Sigmoid colon (tissue), 7 donors: ENCODE data around the gene NAT16. TPM values are rescaled to one million over a fixed set of nuclear protein-coding genes. Genes with fewer than 3 reads are reported as not detected.
"Not testable (repeated sequence)": the region's sequence is repeated elsewhere in the genome, so short reads cannot be mapped to it uniquely, and the experiment has no call there.

Experiments
- DNase-seq: peaks from one replicate; pipeline ENCODE4 v3.0.0-alpha.2; 2019
- H3K27ac ChIP-seq, 4 donors: fragments of 200-600 bp; sonication (generic); one replicate each; pipeline ENCODE4 v1.5.1; 2016 to 2019; ENCODE audit warnings: mild to moderate bottlenecking in 1 of 4
- H3K27me3 ChIP-seq, 3 donors: fragments of 200-600 bp; sonication (generic); one replicate each; pipeline ENCODE4 v1.5.1; 2019; ENCODE audit warnings: mild to moderate bottlenecking in 1 of 3
- H3K36me3 ChIP-seq, 4 donors: fragments of 200-600 bp; sonication (generic); one replicate each; pipeline ENCODE4 v1.5.1; 2016 to 2019
- H3K4me1 ChIP-seq, 4 donors: fragments of 200-600 bp; sonication (generic); one replicate each; pipeline ENCODE4 v1.5.1; 2017 to 2019
- H3K4me3 ChIP-seq, 4 donors: fragments of 200-600 bp; sonication (generic); one replicate each; pipeline ENCODE4 v1.5.1; 2017 to 2019; ENCODE audit warnings: mild to moderate bottlenecking in 2 of 4, moderate library complexity in 1 of 4
- H3K9me3 ChIP-seq, 4 donors: fragments of 200-600 bp in 3 of 4; sonication (generic) in 3 of 4; one replicate each; pipeline versions ENCODE4 v1.5.1 to v1.6.1; 2013 to 2019
- EP300 ChIP-seq, 4 donors: sonication (generic); formaldehyde crosslinking; IDR thresholded peaks; one replicate each; pipeline ENCODE4 v1.6.1; 2017; ENCODE audit warnings: antibody characterized with exemption in 4 of 4
- POLR2A ChIP-seq, 2 donors: fragments of 450-650 bp; IDR thresholded peaks; one replicate each; pipeline ENCODE4 v1.6.1; 2016; ENCODE audit warnings: antibody characterized with exemption in 2 of 2, mild to moderate bottlenecking in 2 of 2, moderate library complexity in 2 of 2
- POLR2AphosphoS5 ChIP-seq, 4 donors: sonication (generic); formaldehyde crosslinking; IDR thresholded peaks; one replicate each; pipeline ENCODE4 v1.6.1; 2017; ENCODE audit warnings: antibody characterized with exemption in 4 of 4
- WGBS, 2 donors: extraction: QIAGEN DNeasy Blood & Tissue Kit; methylation state at CpG; one replicate each; pipeline ENCODE4 v1.1.7; 2013; 5-methylcytosine and 5-hydroxymethylcytosine counted together
- intact Hi-C: fragments of 100-400 bp; cut with DNase I; formaldehyde crosslinking; loops from one replicate; pipeline ENCODE4 v1.15.1; 2023
- polyA plus RNA-seq, 3 donors: library from polyadenylated mRNA; stranded (reverse); fragments of 200-250 nt; gene quantifications; one replicate each; pipeline ENCODE4 v1.2.3, GENCODE V29; 2013
- total RNA-seq, 4 donors: library from RNA; depleted of rRNA; stranded (reverse); fragments of >200 nt; gene quantifications; one replicate each; pipeline ENCODE4 v1.1.0, GENCODE V29; 2016
- TF ChIP-seq, protein P1 (sequence below), 4 experiments: fragments of 450-650 bp in 3 of 4; fragments of 200-600 bp in 1 of 4; IDR thresholded peaks; one replicate each; pipeline ENCODE4 v1.5.1; 2016 to 2019; ENCODE audit warnings: antibody characterized with exemption in 4 of 4, mild to moderate bottlenecking in 3 of 4, moderate library complexity in 2 of 4
- donor health status: healthy with polysubstance abuse.
- donor health status: Bipolar disorder and iron deficiency.
- donor health status: healthy.

Gene NAT16
- total and polyA plus RNA-seq, 7 donors, result 0.23 TPM; not detected in 6

DNA sequence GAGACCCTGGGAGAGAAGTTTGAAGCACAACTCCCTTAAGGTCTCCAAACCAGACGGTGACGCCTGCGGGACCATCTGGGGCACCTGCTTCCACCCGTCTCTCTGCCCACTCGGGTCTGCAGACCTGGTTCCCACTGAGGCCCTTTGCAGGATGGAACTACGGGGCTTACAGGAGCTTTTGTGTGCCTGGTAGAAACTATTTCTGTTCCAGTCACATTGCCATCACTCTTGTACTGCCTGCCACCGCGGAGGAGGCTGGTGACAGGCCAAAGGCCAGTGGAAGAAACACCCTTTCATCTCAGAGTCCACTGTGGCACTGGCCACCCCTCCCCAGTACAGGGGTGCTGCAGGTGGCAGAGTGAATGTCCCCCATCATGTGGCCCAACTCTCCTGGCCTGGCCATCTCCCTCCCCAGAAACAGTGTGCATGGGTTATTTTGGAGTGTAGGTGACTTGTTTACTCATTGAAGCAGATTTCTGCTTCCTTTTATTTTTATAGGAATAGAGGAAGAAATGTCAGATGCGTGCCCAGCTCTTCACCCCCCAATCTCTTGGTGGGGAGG lies 42.4 kb downstream of the NAT16 start:
- WGBS, 2 donors, result 64 to 71% methylated on average over 9 of the region's 9 CpGs
- H3K27me3 ChIP-seq, result peaks cover 0 to 6% (median 0%) of the 10 kb centered on the region in 3 donors
- H3K4me1 ChIP-seq, result peaks cover 0 to 13% (median 9%) of the 10 kb centered on the region in 4 donors
- peak overlapping the region in 3 of 4 donors; percentile 42 to 67 (median 59) for H3K27ac ChIP-seq
- no peaks in the 10 kb centered on the region for H3K36me3 ChIP-seq
- no peaks in the 10 kb centered on the region for H3K9me3 ChIP-seq
- H3K4me3 ChIP-seq, result peak overlapping the region in 3 of 4 donors; percentile 1 to 13 (median 6)
- intact Hi-C loops, result loop anchor here (5.0 kb wide), 1 partner anchor 40 kb away; no protein-coding TSS in a partner anchor
- TF ChIP-seq, protein P1, sequence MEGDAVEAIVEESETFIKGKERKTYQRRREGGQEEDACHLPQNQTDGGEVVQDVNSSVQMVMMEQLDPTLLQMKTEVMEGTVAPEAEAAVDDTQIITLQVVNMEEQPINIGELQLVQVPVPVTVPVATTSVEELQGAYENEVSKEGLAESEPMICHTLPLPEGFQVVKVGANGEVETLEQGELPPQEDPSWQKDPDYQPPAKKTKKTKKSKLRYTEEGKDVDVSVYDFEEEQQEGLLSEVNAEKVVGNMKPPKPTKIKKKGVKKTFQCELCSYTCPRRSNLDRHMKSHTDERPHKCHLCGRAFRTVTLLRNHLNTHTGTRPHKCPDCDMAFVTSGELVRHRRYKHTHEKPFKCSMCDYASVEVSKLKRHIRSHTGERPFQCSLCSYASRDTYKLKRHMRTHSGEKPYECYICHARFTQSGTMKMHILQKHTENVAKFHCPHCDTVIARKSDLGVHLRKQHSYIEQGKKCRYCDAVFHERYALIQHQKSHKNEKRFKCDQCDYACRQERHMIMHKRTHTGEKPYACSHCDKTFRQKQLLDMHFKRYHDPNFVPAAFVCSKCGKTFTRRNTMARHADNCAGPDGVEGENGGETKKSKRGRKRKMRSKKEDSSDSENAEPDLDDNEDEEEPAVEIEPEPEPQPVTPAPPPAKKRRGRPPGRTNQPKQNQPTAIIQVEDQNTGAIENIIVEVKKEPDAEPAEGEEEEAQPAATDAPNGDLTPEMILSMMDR (IDR thresholded peaks at IDR 0.05), result no peak
- TF ChIP-seq POLR2AphosphoS5 (IDR thresholded peaks at IDR 0.05), result no peak
- TF ChIP-seq EP300 (IDR thresholded peaks at IDR 0.05), result no peak
- TF ChIP-seq POLR2A (IDR thresholded peaks at IDR 0.05), result no peak
- DNase-seq, result no peak

DNA sequence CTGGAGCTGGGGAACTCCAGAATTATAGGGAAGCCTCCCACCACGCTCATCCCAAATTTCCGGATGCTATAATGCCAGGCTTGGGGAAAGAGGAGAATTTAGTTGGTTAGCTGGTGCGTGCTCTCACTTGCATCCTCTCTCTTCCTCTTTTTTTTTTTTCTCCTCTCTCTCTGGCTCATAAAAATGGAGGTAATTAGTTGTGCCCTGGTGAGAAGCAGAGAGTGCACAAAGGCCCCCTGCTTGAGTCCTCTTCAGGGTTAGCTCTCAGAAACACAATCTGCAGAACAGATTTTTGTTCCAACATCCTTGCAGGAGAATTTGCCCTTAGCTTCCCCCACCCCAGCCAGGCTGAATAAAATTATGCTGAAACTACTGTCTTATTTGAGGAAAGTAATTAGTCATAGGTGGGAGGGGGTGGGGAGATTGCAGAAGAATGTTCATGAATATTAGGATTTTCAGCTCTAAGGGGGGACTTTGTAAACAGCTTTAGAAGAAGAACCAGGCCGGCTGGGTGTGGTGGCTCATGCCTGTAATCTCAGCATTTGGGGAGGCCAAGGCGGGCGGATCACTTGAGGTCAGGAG lies 45.6 kb downstream of the NAT16 start:
- intact Hi-C loops, result no loop called here
- Histone ChIP-seq H3K9me3 (no peaks in the 10 kb centered on the region), H3K4me1 (peaks cover 0 to 13% (median 9%) of the 10 kb centered on the region in 4 donors), H3K36me3 (peaks cover 0 to 2% (median 0%) of the 10 kb centered on the region in 4 donors), H3K27me3 (no peaks in the 10 kb centered on the region), H3K4me3 (no peak overlapping the region), H3K27ac (no peak overlapping the region)
- TF ChIP-seq POLR2AphosphoS5 (IDR thresholded peaks at IDR 0.05), result no peak
- TF ChIP-seq, protein P1 (IDR thresholded peaks at IDR 0.05), result no peak
- no peak for TF ChIP-seq EP300 (IDR thresholded peaks at IDR 0.05)
- no peak for TF ChIP-seq POLR2A (IDR thresholded peaks at IDR 0.05)
- DNase-seq, result no peak
- 77% methylated on average over 6 of the region's 6 CpGs for WGBS, 2 donors

DNA sequence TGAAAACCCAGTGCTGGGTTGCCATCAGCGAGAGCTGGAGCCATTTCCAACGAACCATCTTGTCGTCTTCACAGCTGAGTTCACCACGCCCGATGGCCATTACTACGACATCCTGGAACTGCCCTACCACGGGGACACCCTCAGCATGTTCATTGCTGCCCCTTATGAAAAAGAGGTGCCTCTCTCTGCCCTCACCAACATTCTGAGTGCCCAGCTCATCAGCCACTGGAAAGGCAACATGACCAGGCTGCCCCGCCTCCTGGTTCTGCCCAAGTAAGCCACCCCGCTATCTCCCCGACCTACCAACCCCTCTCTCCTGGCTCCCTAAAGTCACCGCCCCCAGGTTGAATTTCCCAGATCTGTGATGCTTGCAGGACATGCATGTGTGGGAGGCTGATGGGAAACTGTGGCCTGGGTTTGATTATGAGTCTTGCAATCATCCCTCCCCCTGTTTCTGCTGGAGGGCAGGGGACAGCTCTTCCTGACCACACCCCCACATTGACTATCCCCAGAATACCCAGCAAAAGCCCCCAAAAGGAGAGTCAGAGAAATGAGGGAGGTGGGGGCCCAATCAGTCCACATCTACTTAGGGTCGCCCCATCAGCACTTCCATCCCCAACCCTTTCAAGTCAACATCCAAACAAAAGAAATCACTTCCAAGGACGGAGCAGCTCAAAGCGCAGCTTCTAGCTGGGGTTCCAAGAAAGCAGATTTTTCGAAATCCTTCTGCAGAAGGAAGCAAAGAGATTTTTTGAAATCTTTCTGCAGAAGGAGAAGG lies 46.3 kb downstream of the NAT16 start:
- Histone ChIP-seq H3K9me3 (no peaks in the 10 kb centered on the region), H3K4me3 (no peak overlapping the region), H3K4me1 (peaks cover 0 to 13% (median 9%) of the 10 kb centered on the region in 4 donors), H3K27me3 (no peaks in the 10 kb centered on the region), H3K27ac (no peak overlapping the region), H3K36me3 (peaks cover 0 to 2% (median 0%) of the 10 kb centered on the region in 4 donors)
- WGBS, 2 donors, result 78 to 81% methylated on average over 15 of the region's 15 CpGs
- TF ChIP-seq POLR2AphosphoS5 (IDR thresholded peaks at IDR 0.05) (peak in 1 of 4 donors; percentile 4), POLR2A (IDR thresholded peaks at IDR 0.05) (no peak)
- intact Hi-C loops, result no loop called here
- no peak for DNase-seq

DNA sequence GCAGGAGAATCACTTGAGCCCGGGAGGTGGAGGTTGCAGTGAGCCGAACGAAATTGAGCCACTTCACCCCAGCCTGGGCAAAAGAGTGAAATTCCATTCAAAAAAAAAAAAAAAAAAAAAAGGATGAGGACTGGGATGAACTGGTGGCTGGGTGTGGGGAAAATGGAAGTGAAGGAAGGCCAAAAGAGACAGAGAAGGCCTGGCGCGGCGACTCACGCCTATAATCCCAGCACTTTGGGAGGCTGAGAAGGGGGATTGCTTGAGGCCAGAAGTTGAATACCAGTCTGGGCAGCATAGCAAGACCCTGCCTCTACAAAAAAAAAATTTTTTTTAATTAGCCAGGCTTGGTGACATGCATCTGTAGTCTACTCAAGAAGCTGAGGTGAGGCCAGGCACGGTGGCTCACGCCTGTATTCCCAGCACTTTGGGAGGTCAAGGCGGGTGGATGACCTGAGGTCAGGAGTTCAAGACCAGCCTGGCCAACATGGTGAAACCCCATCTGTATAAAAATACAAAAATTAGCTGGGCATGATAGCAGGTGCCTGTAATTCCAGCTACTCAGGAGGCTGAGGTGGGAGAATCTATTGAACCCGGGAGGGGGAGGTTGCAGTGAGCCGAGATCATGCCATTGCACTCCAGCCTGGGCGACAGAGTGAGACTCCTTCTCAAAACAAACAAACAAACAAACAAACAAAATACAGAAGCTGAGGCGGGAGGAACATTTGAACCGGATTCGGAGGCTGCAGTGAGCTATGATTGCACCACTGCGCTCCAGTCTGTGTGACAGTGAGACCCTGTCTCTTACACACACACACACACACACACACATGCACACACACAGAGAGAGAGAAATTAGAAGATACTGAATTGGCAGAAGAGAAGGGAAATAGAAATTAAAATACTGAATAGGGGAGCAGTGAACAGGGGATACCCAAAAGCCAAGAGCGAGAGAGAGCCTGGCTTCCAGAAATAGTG lies 47.2 kb downstream of the NAT16 start:
- peaks cover 0 to 15% (median 2%) of the 10 kb centered on the region in 4 donors for H3K4me1 ChIP-seq
- H3K4me3 ChIP-seq, intact Hi-C loops, H3K27ac ChIP-seq, H3K9me3 ChIP-seq, H3K27me3 ChIP-seq, H3K36me3 ChIP-seq, DNase-seq: not testable (repeated sequence)
- WGBS, 2 donors, result 83 to 86% methylated on average over 18 of the region's 18 CpGs

DNA sequence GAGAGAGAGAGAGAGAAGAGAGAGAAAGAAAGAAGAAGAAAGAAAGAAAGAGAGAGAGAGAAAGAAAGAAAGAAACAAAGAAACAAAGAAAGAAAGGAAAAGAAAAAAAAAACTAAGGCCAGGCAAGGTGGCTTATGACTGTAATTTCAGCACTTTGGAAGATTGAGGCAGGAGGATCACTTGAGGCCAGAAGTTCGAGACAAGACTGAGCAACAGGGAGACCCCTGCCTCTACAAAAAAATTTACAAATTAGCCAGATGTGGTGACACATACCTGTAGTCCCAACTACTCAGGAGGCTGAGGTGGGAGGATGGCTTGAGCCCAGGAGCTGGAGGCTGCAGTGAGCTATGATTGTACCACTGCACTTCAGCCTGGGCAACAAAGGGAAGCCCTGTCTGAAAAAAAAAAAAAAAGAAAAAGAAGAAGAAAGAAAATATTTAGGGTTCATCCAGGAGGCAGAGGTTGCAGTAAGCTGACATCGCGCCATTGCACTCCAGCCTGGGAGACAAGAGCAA lies 50.4 kb downstream of the NAT16 start:
- intact Hi-C loops, result no loop called here
- H3K27me3 ChIP-seq, result no peaks in the 10 kb centered on the region
- no peak overlapping the region for H3K27ac ChIP-seq
- peaks cover 0 to 2% (median 0%) of the 10 kb centered on the region in 4 donors for H3K36me3 ChIP-seq
- H3K4me1 ChIP-seq, result peaks cover 0 to 39% (median 18%) of the 10 kb centered on the region in 4 donors
- no peak for DNase-seq
- no peak for TF ChIP-seq POLR2AphosphoS5 (IDR thresholded peaks at IDR 0.05)
- TF ChIP-seq, protein P1 (IDR thresholded peaks at IDR 0.05), result no peak
- TF ChIP-seq EP300 (IDR thresholded peaks at IDR 0.05), result no peak
- TF ChIP-seq POLR2A (IDR thresholded peaks at IDR 0.05), result no peak
- 88 to 93% methylated on average over 3 of the region's 3 CpGs for WGBS, 2 donors
- no peaks in the 10 kb centered on the region for H3K9me3 ChIP-seq
- H3K4me3 ChIP-seq, result no peak overlapping the region
